Inflammatory macrophage treated with lipopolysaccharide for 4 hours (primary cell): ENCODE data around the gene MYH8.
A peak's percentile ranks its signal among the peaks of the same experiment; 100 is the strongest.

Source experiments
- DNase-seq: peaks from one replicate; pipeline ENCODE4 v3.0.0-alpha.2; 2020

The MYH8 gene

GRCh38 chr17:10421900-10422542, at the start of gene MYH8:
Gene MYH8 (minus strand): TSS chr17:10421950. CDS start chr17:10420227, 1,723 bp downstream.
- no peak for DNase-seq

- DNase-seq = no peak
These were observed 47.7 kb upstream of the MYH8 start, which contains the start of gene MYH4 for GRCh38 chr17:10469459-10469858. Gene MYH4 (minus strand): TSS chr17:10469559. CDS start chr17:10466745, 2,814 bp downstream.

DNA sequence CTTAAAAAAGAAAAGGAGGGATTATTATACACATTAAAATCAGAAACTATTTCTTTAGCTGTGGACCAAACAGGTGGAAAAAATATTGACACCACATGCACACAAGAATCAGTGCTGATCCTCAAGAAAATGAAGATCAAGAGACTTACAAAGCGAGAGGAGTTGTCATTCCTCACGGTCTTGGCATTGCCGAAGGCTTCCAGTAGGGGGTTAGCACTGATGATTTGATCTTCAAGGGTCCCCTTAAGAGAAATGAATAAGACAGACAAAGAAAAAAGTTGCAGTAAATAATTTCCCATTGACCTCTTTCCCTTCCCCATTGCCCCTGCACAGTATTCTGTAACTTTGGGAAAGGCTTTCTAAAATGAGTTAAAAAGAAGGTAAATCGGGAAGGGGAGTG, 41.7 kb upstream of the MYH8 start:
- DNase-seq = no peak

GRCh38 chr17:10460062-10460461, 38.3 kb upstream of the MYH8 start:
- DNase-seq = no peak

DNA sequence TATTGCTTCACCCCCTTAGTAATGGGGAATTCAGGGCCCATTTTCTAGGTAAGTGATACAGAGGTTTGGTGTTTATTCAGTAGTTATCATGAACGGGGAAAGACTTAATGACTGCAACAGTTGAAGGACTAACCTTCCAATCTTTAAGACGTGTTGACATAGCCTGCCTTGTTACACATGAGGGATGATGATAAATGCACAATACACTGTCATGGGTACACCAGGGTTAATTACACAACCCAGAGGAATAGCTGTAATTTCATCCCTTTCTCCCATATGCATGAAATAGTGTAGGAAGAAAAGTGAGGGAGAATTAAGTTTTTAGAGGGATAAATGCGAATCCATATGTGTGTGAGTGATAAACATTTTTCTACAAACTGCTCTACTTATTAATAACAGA, 37.0 kb upstream of the MYH8 start:
- DNase-seq = no peak

DNA sequence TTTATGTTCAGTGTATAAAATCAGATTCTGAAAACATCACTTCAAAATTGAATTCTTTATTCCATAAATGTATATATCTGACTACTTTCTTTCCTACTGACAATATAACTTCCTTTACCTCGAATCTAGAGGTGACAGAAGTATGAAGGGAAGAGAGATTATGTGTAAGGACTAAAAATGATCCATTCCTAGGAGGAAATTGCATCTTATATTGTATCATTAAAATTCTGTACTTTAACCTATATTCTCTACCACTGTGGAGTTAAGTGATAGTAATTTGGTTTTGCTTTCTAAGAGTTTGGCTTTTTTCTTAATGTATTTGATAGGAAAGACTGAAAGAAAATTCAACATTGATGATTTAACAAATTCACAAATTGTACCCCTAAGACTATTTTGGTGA, 36.2 kb upstream of the MYH8 start:
- DNase-seq = no peak

DNA sequence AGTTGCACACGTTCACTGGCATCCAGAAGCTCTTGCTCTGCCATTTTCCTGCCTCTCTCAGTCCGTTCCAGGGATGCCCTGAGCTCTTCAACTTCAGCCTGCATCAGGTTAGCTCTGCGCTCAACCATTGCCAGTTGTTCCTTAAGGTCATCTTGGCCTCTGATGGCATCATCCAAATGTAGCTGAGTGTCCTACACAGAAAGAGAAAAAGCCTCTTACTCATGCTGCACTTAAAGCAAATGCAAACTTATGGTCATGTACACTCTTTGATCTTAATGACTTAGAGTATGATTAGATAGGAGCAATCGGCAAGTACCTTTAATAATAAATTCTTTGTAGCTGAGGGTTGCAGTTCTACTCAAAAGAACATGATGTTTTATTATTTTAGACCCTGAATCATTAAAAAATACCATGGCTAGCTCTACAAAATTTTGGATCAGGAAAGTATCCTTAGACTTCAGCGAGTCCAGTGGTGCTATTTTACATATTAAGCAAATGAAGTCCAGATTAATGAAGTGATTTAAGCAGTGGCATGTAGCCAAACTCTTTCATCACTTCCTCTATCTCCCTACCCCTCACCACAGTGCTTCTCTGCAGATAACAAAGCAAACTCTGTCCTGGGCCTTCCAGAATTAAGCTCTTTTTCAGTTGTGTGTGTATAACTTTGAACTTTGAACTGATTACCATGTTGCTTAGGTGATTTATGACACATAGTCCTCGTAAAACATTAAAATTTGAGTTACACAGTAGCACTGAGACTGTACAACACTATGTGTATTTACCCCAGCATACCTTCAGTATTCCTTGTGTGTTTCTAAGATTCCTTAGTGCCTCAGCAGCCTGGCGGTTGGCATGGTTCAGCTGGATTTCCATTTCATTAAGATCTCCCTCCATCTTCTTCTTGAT, 25.5 kb upstream of the MYH8 start:
- no peak for DNase-seq

GRCh38 chr17:10439816-10440215, 18.1 kb upstream of the MYH8 start:
- DNase-seq = no peak

DNA sequence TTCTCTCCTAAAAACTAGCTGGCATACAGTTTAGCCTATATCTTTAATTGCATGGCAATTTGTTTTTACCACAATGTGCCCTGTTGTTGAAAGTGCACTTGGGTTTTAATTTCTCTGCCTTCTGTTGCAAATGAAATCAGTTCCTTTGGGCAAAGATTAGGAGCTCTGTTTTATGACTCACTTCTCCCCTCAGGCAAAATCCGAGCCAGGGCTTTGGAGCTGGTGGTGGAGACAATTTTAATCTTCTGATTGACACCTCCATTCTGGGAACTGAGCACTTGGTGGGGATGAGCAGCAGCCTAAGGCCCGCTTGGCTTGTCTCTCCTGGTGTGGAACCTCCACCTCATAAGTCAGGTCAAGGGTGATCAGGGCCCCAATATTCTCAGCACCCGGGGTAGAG, 13.3 kb upstream of the MYH8 start:
- no peak for DNase-seq

GRCh38 chr17:10429421-10430045, 7.8 kb upstream of the MYH8 start:
- no peak for DNase-seq

DNA sequence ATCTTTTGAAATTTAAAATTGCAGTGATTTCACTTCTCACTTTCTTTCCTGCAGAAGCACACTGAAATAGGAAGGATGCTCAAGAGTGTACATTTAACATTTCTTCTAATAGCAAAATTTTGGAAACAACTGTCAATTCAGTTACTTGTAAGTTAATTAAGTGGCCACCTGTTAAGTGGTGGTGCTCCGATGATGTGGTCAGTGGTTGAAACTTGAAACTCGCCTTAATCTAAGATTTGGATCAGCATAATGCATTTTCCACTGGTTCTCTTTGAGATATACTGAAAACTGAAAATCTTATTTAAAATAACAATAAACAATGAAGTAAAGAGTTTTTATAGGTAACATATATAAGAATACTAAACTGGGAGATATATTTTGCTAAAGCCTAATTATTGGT, 7.0 kb upstream of the MYH8 start:
- DNase-seq = no peak

DNA sequence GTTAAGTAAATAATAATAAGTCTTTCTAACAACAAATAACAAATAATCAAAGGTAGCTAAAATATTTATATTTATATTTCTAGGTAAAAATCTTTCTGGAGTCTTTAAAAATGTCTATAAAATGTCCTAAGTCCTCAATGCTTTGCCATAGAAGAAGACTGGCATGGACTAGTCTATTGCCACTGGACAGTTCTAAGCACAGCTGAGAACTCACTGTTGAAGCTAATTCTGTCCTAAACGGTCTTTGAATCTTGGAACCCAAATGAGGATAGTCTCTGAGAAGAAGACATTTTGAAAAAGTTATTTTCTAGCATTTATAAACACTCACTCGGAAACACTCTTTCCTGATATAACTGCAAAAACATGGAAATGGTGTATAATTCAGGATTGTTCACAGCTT, 539 bp downstream of the MYH8 start:
- DNase-seq = no peak

DNA sequence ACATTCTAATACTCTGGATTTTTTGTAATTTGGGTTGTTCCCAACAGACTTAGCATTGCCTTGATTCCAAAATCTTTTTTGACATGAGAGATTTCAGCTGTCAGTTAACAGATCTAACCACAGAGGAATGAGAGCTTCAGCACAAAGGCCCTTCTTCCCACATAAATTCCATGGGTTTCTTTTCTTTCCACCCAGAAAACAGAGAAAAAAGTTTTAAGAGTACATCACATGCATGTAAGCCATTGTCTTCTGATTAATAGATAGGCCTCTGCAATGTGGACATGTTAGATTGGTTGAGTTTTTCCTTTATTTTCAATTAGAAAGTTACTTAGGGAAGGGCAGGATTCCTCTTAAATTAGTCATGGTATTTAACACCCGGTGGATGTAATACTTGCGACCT, 939 bp downstream of the MYH8 start:
- DNase-seq = no peak

DNA sequence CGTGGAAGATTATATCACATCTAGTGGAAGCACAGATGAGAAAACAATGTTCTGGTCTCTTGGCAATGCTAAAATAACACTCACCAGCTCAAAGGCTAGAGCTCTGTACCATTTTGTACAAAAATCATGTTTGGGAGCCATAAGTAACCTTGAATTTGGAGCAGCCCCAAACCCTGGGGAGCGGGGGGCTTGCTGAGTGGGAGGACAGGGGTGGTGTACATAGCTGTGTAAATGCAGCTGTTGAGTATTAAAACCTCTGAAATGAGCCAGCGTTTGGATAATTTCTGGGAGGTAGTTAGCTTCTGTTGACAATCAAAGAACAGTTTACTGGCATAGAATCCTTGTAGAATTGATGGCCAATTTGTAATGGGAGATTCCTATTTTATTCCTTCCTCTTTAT, 4.3 kb downstream of the MYH8 start:
- DNase-seq = no peak

DNA sequence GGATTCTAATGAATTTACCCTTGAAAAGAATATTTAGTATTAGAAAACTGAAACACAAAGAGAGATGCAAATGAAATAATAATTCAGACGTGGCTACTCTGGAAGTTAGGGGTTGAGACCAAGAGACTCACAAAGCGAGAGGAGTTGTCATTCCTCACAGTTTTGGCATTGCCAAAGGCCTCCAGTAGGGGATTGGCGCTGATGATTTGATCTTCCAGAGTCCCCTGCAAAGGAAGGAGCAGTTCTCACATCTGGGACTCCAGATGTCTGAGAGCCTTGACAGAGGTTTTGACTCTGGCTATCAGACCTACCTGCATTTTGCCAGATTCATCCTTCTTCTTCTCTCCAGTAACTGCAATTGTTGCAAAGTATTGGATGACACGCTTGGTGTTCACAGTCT, 6.6 kb downstream of the MYH8 start:
- no peak for DNase-seq

DNA sequence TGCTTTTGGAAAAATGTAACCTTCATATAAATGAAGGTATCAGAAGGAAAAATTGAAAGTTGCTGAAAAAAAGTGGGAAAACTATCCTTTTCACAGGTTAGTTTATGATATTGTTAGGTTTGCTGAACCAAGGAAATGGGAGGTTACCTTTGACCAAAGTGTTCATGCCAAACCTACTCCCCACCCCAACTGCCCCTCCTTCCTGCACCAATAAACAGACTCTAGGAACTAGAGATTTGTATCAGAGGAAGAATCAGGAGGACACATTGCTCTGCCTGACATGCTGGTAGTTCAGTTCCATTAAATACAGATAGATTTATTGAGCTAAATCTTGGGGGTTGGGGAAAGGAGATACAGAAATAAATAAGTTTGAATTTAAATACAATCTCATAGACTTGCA, 18.2 kb downstream of the MYH8 start:
- DNase-seq = no peak

DNA sequence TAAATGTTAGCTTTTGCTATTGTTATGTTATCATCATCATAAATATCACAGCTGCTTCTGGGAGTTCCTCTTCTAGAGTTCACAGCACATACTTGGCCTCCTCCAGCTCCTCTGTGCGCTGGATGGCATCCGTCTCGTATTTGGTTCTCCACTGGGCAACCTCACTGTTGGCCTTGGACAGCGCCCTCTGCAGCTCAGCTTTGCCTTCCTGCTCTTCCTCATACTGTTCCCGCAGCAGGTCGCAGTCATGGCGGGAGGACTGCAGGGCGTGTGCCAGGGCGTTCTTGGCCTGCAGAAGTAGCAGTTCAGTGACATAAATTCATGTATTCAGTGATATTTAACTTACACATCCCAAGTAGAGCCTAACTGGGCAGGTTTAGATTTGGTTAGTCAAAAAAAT, 23.4 kb downstream of the MYH8 start:
- DNase-seq = no peak

- no peak for DNase-seq
These were observed 25.1 kb downstream of the MYH8 start for GRCh38 chr17:10396524-10397163.

DNA sequence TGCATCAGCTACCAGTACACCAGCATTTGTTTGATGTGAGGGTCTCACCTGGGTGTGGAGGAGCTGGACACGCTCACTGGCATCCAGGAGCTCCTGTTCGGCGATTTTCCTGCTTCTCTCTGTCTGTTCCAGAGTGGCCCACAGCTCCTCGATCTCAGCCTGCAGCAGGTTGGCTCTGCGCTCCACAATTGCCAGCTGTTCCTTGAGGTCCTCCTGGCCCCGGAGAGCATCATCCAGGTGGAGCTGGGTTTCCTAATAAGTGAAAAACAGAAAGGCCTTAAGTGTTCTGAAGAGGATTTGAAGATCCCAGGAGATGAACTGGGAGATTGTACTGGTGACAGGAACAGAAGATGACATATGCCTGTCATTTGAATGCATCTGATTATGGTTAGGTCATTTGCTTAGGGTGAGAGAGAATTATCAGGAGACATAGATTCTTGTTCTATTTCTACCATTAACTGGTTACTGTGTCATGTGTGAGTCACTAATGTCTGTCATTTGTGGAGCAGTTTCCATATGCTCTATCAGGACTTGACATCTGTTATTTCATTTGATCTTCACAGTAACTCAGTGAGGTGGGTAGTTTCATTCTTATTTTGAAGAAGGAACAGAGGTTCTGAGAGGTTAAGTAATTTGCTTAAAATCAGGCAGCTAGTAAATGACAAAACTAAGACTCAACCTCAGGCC, 27.4 kb downstream of the MYH8 start:
- DNase-seq = no peak

DNA sequence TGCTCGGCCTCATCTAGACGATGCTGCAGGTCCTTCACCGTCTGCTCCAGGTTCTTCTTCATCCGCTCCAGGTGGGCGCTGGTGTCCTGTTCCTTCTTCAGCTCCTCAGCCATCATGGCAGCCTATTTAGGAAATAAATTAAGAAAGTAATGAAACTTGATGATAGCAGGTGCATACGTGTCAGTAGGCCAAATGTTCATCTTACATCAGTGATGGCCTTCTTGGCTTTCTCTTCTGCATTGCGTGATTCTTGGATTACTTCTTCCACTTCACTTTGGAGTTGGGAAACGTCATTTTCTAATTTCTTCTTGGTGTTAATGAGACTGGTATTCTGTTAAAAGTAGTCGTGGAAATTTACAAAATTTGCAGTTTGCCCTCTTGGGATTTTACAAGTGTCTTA, 28.9 kb downstream of the MYH8 start:
- no peak for DNase-seq

DNA sequence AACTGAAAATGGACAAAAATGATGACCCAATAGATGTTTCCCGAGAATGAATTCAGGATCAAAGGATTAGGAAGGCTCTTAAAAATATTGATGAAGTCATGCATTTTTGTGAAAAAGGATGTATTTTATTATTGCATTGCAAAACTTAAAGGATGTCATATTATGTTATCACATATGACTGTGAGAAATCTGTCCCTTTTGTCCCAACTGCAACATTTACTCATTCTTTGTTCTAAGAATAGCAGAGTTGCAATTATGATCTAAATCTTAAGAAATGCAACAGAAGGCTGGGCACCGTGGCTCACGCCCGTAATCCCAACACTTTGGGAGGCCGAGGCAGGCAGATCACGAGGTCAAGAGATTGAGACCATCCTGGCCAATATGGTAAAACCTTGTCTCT, 35.9 kb downstream of the MYH8 start:
- peak; percentile 1 for DNase-seq

DNA sequence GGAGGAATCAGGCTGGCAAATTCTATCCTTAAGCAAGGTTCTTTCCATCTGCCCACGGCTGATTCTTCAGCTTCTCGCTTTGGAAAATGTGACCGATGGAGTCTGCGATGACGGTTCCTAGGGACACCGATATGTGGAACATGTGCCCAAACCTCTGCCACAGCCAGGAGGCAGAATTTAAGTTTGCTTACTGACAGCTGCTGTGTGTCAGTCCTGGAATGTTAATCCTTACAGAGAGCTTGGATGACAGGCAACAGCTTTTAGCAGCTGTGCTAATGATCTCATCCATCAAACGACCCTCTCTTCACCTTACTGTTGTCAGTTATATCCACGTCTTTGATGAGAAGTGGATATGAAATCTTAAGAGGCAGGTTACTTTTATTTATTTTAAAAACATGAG, 37.6 kb downstream of the MYH8 start:
- no peak for DNase-seq
